Astrocyte (in vitro differentiated cells and primary cell): Measurements from ENCODE around the gene CWC22.

Source experiments
- EZH2 ChIP-seq: IDR thresholded peaks from 2 replicates; pipeline ENCODE4 v1.6.1; 2012; ENCODE audit warnings: mild to moderate bottlenecking, low read length, inconsistent platforms; ENCODE audit not compliant: insufficient read depth
- TF ChIP-seq, protein P1 (sequence below): IDR thresholded peaks from 2 replicates; pipeline ENCODE4 v1.5.1; 2011; ENCODE audit warnings: low read depth, mild to moderate bottlenecking, inconsistent platforms, low read length, moderate library complexity; ENCODE audit not compliant: insufficient read depth

DNA sequence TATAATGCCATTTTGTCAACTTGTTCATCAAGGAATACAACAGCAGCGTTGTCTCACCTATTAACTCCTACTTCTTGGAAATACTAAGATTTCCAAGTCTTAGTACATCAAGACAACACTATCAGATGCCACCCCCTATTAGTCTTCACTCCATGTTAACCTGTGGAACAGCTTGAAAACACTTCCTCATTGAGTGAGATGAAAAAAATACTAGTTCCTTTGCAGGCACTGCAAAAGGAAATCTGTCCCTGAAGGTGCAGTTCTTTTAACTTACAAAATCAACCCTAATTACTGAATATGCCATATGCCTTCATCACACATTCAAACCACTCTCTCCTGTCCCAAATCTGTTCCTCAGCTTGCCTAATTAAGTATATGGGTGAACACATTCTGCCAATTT lies 4.0 kb downstream of the CWC22 start:
- TF ChIP-seq EZH2 = no peak
- TF ChIP-seq, protein P1, sequence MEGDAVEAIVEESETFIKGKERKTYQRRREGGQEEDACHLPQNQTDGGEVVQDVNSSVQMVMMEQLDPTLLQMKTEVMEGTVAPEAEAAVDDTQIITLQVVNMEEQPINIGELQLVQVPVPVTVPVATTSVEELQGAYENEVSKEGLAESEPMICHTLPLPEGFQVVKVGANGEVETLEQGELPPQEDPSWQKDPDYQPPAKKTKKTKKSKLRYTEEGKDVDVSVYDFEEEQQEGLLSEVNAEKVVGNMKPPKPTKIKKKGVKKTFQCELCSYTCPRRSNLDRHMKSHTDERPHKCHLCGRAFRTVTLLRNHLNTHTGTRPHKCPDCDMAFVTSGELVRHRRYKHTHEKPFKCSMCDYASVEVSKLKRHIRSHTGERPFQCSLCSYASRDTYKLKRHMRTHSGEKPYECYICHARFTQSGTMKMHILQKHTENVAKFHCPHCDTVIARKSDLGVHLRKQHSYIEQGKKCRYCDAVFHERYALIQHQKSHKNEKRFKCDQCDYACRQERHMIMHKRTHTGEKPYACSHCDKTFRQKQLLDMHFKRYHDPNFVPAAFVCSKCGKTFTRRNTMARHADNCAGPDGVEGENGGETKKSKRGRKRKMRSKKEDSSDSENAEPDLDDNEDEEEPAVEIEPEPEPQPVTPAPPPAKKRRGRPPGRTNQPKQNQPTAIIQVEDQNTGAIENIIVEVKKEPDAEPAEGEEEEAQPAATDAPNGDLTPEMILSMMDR = no peak
